OCI-LY1 (cell line): Measurements from ENCODE around the gene TTYH1.

Experiments used
- EZH2 ChIP-seq: fragments of 200-600 bp; sonication (generic), shearing (Covaris generic); IDR thresholded peaks from 2 replicates; pipeline ENCODE4 v1.8.0; 2017; ENCODE audit warnings: borderline replicate concordance, mixed run types, mild to moderate bottlenecking, antibody characterized with exemption, low read length, moderate library complexity, mixed read lengths
- TF ChIP-seq, protein P1 (sequence below): fragments of 200-600 bp; sonication (generic), shearing (Covaris generic); IDR thresholded peaks from 2 replicates; pipeline ENCODE4 v1.5.1; 2017; ENCODE audit warnings: mild to moderate bottlenecking, antibody characterized with exemption, low read length, moderate library complexity, mixed read lengths

DNA sequence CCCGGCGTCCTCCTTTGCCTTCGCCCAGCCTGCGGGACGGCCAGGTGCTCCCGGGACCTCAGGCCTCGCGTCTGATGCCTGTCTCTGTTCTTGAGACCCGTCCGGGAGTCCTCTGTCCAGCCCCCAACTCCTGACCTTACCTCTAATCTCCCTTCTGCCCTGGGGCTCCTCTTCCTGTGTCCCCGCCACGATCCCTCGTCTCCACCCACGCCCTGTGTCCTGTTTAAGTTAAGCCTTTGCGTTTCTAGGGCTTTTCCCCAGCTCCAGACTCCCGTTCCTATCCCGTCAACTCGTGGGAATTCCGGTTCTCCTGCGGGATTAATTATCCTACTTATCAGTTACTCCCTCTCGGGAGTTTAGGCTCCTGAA, 34.4 kb downstream of the TTYH1 start:
- TF ChIP-seq, protein P1, sequence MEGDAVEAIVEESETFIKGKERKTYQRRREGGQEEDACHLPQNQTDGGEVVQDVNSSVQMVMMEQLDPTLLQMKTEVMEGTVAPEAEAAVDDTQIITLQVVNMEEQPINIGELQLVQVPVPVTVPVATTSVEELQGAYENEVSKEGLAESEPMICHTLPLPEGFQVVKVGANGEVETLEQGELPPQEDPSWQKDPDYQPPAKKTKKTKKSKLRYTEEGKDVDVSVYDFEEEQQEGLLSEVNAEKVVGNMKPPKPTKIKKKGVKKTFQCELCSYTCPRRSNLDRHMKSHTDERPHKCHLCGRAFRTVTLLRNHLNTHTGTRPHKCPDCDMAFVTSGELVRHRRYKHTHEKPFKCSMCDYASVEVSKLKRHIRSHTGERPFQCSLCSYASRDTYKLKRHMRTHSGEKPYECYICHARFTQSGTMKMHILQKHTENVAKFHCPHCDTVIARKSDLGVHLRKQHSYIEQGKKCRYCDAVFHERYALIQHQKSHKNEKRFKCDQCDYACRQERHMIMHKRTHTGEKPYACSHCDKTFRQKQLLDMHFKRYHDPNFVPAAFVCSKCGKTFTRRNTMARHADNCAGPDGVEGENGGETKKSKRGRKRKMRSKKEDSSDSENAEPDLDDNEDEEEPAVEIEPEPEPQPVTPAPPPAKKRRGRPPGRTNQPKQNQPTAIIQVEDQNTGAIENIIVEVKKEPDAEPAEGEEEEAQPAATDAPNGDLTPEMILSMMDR: no peak
- no peak for TF ChIP-seq EZH2
